HK-2 (cell line): ENCODE measurements around the gene ANXA2.

ENCODE experiments used
- DNase-seq: peaks from one replicate; pipeline ENCODE4 v3.0.0-alpha.2; 2018; ENCODE audit not compliant: unreplicated experiment

The ANXA2 gene

DNA sequence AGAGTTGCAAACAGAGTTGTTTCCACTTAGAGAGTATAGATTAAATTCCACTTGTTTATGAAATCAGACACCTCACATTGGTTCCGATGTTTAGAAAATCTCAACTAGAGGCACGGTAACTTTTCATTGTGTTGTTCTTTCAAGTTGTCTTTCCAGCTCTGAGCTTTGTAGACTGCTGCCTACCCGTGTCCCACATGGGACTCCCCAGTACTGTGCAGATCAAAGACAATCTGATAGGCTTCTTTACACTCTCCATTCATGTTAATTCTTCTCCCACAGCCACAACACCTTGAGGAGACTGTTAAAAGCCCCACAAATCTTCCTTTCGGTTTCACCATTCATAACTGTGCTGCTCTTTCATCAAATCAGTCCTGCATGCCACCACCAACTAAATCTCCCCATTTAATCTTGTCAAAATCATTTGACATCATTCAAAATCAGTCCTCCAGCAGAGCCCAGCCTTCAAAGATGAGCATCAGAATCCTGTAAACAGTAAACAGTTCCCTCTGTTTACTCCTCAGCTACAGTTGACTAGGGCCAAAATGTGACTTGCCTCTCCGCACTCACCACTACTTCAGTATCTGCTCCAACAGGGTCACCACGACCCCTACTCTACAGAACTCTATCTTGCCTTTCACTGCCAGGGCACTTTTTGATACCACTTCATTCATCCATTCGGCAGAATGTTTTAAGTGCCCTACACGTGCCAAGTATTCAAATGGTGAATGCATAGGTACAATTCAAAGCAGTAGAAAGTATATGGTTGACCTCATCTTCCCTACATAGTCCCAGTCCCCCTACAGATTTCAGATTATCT is 8.3 kb downstream of the ANXA2 start:
- no peak for DNase-seq

DNA sequence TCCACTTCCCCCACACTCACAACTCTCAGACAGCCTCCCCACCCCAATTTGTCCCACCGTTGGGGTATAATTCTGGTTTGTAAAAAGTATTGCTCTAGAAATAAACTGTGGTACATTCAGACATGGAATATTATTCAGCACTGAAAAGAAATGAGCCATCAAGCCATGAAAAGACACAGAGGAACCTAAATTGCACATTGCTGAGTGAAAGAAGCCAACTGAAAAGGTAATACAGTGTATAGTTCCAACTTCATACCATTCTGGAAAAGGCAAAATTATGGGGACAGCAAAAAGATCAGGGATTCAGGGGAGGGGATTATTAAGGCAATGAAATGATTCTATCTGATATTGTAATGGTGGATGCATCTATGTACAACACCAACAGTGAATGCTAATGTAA is 10.5 kb downstream of the ANXA2 start:
- DNase-seq = no peak

DNA sequence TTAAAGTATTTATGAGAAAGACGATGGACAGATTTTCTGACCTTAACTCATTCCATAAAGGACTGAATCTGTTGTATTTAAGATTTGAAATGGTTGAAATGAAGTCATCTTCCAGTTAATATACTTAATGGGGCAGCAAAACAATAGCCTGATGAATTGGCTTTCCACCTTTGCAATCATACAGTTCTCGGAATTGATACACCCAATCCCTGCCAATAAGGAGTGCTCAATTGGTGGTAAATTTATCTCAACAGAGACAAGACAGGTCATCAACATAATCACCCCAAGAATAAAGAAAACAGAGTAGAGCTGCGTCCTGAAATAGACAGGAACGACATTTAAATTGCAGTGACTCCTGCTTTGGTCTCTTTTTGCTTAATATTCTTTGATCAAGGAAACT is 11.2 kb downstream of the ANXA2 start:
- DNase-seq = no peak

- DNase-seq = no peak
Observed at GRCh38 chr15:60385620-60386552, 11.9 kb downstream of the ANXA2 start.

DNA sequence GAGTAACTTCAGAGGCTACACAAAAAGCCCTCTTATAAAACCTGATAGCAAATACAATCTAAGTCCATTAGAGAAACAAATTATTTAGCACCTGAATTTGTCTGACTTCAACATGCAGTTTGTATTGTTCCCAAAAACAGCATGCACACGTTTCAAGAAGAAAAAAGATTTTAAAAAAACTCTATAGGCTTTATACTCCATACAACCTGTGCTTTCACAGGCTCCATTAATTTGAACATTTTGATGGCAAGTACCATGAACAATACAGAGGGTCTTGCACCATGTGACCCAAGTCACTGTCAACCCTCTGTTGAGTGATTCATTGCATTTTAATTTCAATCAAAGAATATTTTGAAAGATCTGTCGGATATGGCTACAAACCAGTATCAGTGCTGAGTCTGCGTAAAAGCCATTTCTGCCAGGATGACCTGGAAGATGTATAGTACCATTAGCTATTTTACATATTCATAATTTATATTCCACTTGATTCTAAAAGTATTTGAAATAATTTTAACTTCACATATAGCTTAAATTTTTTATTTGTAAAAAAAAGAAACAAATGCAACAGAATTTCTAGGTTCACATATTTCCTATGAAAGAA is 13.2 kb downstream of the ANXA2 start:
- DNase-seq = no peak

DNA sequence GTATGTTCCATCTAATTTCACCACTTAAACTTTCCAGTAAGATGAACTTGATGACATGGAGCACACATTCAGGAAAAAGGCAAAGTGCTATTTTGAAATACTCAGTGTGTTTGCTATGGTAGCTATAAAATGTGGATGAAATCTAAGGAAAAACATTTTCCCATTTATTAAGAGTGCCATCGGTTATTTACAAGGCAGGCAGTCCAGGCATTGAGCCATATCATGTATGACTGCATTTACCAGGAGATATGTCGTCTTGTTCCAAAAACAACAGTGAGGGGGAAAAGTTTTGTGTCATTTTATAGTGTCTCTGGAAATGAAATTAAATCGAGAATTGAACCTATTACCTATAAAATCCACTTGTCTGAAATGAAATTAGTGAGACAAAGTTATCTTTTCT is 13.7 kb downstream of the ANXA2 start:
- DNase-seq = no peak

GRCh38 chr15:60382773-60383674 is 14.8 kb downstream of the ANXA2 start:
- no peak for DNase-seq

GRCh38 chr15:60381148-60381788 is 16.5 kb downstream of the ANXA2 start:
- DNase-seq = no peak

DNA sequence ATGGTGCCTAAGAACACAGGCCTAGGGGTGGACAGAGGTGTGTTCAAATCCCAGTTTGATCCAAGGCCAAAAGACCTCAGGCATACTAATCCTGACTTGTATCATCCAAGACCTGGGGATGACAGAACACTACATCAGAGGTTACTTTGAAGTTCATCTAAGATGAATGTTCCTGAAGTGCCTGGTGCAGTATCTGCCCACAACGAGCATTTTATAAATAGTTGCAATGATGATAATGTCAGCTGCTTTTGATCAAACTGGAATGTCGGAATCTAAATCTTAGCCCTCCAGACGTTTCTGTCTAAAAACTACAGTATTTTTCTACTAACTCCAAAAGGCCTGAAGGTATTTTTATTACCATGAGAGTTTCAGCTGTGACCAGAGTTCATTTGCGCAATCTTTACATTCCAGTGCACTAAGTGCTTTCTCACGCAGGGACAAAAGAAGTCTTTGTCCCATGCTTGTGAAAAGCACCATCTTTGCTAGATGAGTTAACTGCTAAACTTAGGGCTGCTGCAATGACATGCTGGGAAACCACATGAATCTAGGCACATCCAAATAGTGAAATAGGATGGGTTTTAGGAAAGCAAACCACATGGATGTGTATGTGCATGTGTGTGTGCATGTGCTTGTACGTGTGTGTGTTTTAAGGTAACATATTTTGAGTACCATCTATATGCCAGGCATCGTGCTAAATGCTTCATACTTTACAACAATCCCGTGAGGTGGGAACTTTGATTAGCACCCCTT is 18.1 kb downstream of the ANXA2 start:
- DNase-seq = no peak

- no peak for DNase-seq
Observed at GRCh38 chr15:60379185-60379524, 18.6 kb downstream of the ANXA2 start.

DNA sequence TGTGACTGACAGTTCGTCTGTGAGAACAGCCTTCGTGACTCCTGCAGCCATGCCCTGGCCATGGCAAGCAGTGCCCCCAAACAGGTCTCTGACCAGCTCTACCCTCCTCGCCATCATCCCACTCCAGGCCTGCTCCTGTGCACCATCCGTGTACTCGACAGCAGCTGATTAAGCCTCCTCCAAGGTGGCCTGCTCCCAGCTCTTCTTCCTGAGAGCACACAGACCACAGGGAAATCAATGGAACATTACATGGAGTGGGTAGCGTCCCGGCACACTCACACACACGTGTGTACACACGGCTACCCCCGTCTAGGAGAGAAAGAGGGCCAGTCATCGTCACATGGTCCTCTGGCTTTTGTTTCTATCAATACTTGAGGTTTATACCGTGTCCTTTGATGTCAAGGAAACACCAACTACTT is 21.1 kb downstream of the ANXA2 start:
- DNase-seq = no peak

GRCh38 chr15:60375306-60375705 is 22.5 kb downstream of the ANXA2 start:
- DNase-seq = no peak

DNA sequence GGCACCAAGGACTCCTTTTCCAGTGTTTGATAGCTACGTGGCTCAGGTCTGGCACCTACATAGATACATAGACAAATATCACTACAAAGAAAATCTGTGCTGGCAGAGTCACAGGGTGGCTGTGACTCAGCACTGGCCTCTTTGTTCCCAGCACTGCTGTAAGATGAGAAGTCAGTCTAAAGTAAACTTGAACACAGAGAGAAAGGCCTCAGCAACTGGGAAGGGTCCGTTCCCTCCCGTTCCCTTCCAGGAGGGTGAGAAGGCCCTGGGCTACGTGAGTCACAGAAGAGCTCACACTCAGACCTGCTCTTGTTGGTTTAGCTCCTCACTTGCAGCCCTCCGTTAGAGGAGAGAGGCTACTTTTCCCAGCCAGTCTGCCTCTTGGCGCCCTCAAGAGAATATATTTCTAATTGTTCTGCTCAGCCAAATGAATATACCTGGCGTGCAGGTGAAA is 23.1 kb downstream of the ANXA2 start:
- peak; percentile 78 for DNase-seq

DNA sequence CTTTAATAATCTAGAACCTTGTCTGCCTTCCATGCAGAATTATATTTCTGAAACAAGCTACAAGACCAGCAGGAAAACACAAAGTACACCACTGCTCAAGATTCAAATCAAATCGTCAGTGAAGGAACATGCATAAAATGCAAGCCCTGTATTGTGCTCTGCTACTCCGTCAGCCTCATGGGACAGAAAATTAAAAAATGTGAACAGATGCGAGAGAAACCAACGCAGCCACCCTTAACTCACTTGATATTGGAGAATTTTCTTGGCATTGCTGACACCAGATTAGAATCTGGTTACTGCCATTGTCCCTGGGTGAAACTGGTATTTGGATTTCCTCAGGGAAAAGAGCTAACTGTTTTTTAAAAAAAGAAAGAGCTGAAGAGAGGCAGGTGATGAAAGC is 23.6 kb downstream of the ANXA2 start:
- DNase-seq = no peak

GRCh38 chr15:60373745-60374144 is 24.0 kb downstream of the ANXA2 start:
- DNase-seq = no peak

DNA sequence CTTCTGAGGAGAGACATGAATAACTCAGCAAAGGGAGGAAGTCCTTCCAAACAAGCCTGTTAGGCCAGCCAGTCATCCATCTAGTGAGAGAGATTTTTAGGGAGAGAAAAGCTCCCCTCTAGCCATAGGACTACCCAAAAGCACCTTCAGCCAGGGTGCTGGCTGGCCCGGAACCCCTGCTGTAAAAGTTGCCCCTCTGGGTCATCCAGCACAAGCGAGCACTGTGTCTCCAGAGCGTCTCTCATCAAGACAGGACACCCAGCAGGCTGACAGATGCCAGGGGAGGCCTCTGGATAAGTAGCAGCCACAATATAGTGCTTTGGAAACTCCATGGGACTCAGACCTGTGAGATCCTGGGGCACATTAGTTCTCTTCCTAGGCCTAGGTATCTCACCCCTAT is 24.5 kb downstream of the ANXA2 start:
- DNase-seq = no peak

- DNase-seq = no peak
Observed at GRCh38 chr15:60372756-60373155, 25.0 kb downstream of the ANXA2 start.

DNA sequence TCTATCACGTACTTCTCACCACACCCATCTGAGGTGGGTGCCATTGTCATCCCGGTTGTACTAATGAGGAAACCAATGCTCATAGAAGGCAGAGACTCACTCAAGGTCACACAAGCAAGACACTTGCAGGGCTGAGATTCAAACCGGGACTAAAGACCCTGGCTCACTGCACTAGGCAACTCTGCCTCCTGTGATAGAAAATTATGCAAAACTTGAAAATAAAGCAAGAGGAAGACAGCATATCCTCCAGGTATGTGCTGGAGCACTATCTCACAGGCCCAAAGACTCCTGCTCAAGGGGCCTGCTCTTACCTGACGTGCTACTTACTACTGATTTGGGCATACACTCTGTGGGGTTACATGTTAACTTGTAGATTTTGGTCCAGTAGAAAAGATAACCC is 25.6 kb downstream of the ANXA2 start:
- no peak for DNase-seq

- peak; percentile 83 for DNase-seq
Observed at GRCh38 chr15:60371175-60372051, 26.4 kb downstream of the ANXA2 start.

DNA sequence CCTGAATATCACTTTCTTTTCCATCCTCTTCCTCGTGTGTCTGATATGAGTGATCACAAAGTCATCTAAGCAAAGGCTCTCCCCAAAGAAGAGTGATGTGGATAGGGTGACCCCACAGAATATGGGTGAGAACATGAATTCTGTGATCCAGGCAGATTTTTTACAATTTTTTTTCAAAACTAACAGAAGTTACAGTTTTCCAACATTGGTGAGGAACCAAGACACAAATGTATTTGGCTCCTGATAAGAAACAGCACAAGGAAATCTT is 27.0 kb downstream of the ANXA2 start:
- DNase-seq = no peak
